Measurements from ENCODE around the gene NDST4.

DNA sequence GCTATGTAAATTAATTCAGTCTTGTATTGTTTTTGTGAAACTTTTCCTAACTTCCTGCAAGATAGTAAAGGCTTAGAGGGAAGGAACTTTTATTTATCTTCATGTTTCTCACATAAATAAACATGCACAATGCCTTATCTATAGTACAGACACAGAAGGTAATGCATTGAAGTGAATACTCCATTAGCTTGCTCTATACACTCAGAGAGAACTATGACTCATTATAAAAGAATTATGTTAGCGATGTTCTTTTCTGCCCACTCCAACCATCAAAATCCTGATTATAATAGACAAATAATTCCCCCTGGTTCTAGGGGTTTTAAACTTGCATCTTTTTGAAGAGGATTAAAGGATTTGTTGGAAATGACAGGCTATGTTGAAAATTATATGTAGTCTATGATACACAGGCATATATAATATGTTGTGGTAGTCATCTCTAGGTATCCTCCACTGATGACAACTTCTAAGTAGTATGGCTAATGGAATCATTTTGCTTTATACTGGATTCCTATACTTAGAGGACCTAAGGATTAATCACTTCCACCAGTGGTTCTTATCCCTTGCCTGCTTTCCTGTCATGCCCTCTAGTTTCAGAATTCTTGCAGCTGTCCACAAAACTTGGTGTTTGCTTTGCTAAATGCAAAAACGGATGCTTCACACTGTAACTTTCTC, 115.7 kb downstream of the NDST4 start:
- TF ChIP-seq FOXA1 (IDR thresholded peaks at IDR 0.05) (no peak), SUZ12 (IDR thresholded peaks at IDR 0.05) (no peak)

Data from HEK293T (cell line).